H1 (cell line): ENCODE measurements around the gene PRODH. TPM values are rescaled to one million over a fixed set of nuclear protein-coding genes. Genes with fewer than 3 reads are reported as not detected.
"Not testable (repeated sequence)": the region's sequence is repeated elsewhere in the genome, so short reads cannot be mapped to it uniquely, and the experiment has no call there.

Experiments
- CTCF ChIA-PET: fragments of 300-600 bp; sonication (Branson Sonifier 250); formaldehyde crosslinking; loops from one replicate; lab custom pipeline; 2021; ENCODE audit not compliant: partially characterized antibody; lab: Charles Lee
- POLR2A ChIA-PET: fragments of 300-600 bp; sonication (Branson Sonifier 250); formaldehyde crosslinking; loops from one replicate; lab custom pipeline; 2021; ENCODE audit warnings: inconsistent platforms; ENCODE audit not compliant: partially characterized antibody; lab: Charles Lee
- DNase-seq, 2 experiments: peaks; one replicate each; pipeline versions ENCODE4 v3.0.0 to v3.0.0-alpha.2; 2010 to 2022; ENCODE audit warnings: low spot score in 2 of 2, low read depth in 1 of 2, mixed read lengths in 1 of 2
- FAIRE-seq: peaks from 2 replicates; lab custom pipeline; 2011; peaks lifted over from hg19 to GRCh38; lab: Jason Lieb, UNC
- H2AFZ ChIP-seq: 2 replicates; pipeline ENCODE4 v1.8.1; 2012; ENCODE audit warnings: low read length, inconsistent platforms
- H2AK5ac ChIP-seq: 2 replicates; pipeline ENCODE4 v1.6.1; 2013; ENCODE audit warnings: low read depth, low read length
- H2BK120ac ChIP-seq: replicated peaks from 2 replicates; pipeline ENCODE3; 2013; ENCODE audit warnings: low read depth, low read length, inconsistent platforms
- H2BK12ac ChIP-seq: 2 replicates; pipeline ENCODE4 v1.6.1; 2013; ENCODE audit warnings: low read depth, low read length
- H2BK15ac ChIP-seq: 2 replicates; pipeline ENCODE4 v1.6.1; 2013; ENCODE audit warnings: low read length
- H2BK20ac ChIP-seq: 2 replicates; pipeline ENCODE4 v1.6.1; 2013; ENCODE audit warnings: low read length
- H2BK5ac ChIP-seq: 2 replicates; pipeline ENCODE4 v1.6.1; 2013; ENCODE audit warnings: low read depth, low read length
- H3K14ac ChIP-seq: 2 replicates; pipeline ENCODE4 v1.6.1; 2013; ENCODE audit warnings: inconsistent platforms; ENCODE audit not compliant: insufficient read length
- H3K18ac ChIP-seq: 2 replicates; pipeline ENCODE4 v1.6.1; 2013; ENCODE audit warnings: low read length; ENCODE audit errors: extremely low read depth
- H3K23ac ChIP-seq: 2 replicates; pipeline ENCODE4 v1.6.1; 2013; ENCODE audit warnings: inconsistent platforms; ENCODE audit not compliant: insufficient read length
- H3K23me2 ChIP-seq: 2 replicates; pipeline ENCODE4 v1.6.1; 2013; ENCODE audit warnings: low read depth, low read length
- H3K27ac ChIP-seq: 2 replicates; pipeline ENCODE4 v1.6.1; 2011; ENCODE audit warnings: low read depth, low read length, inconsistent platforms
- H3K27me3 ChIP-seq, 4 experiments: replicated peaks in 1 of 4; 1 replicate in 1 of 4; 2 replicates in 3 of 4; pipeline versions ENCODE4 v1.6.1 to v1.8.1; 2011 to 2013; ENCODE audit warnings: low read length in 3 of 4, mild to moderate bottlenecking in 3 of 4, inconsistent platforms in 2 of 4, mixed read lengths in 2 of 4, moderate library complexity in 1 of 4; ENCODE audit not compliant: control insufficient read depth in 3 of 4, insufficient read depth in 3 of 4; ENCODE audit errors: extremely low read depth in 1 of 4
- H3K36me3 ChIP-seq, 4 experiments: 2 replicates each; pipeline versions ENCODE4 v1.6.1 to v1.8.1; 2011 to 2013; ENCODE audit warnings: mild to moderate bottlenecking in 4 of 4, low read length in 3 of 4, moderate library complexity in 2 of 4, control low read depth in 1 of 4, inconsistent platforms in 1 of 4; ENCODE audit not compliant: insufficient read depth in 4 of 4, control insufficient read depth in 2 of 4
- H3K4ac ChIP-seq: replicated peaks from 2 replicates; pipeline ENCODE3; 2013; ENCODE audit warnings: low read length, low read depth, mixed read lengths, inconsistent platforms; ENCODE audit not compliant: insufficient read length
- H3K4me1 ChIP-seq, 4 experiments: replicated peaks in 1 of 4; 1 replicate in 1 of 4; 2 replicates in 3 of 4; pipeline versions ENCODE4 v1.6.1 to v1.8.1; 2011 to 2013; ENCODE audit warnings: low read length in 3 of 4, inconsistent platforms in 2 of 4, mixed read lengths in 1 of 4; ENCODE audit not compliant: insufficient read depth in 4 of 4, control insufficient read depth in 3 of 4
- H3K4me2 ChIP-seq, 2 experiments: 2 replicates each; pipeline versions ENCODE4 v1.6.1 to v1.8.1; 2011 to 2013; ENCODE audit warnings: low read depth in 2 of 2, low read length in 2 of 2, control low read depth in 1 of 2, inconsistent platforms in 1 of 2, mild to moderate bottlenecking in 1 of 2; ENCODE audit not compliant: insufficient read depth in 1 of 2
- H3K4me3 ChIP-seq, 4 experiments: fragments of 200-600, 300-600 bp in 1 of 4; sonication (generic), shearing (Covaris generic), sonication (Bioruptor Twin) in 1 of 4; 2 replicates each; pipeline versions ENCODE4 v1.5.1 to v1.8.1; 2011 to 2016; ENCODE audit warnings: low read length in 4 of 4, low read depth in 3 of 4, control low read depth in 2 of 4, inconsistent platforms in 2 of 4, mild to moderate bottlenecking in 2 of 4, mixed read lengths in 1 of 4, moderate library complexity in 1 of 4; ENCODE audit not compliant: insufficient read depth in 2 of 4; ENCODE audit errors: extremely low read depth in 1 of 4
- H3K56ac ChIP-seq: replicated peaks from 2 replicates; pipeline ENCODE3; 2013; ENCODE audit warnings: low read depth, mild to moderate bottlenecking, mixed read lengths, low read length, inconsistent platforms; ENCODE audit not compliant: insufficient read length
- H3K79me1 ChIP-seq: 2 replicates; pipeline ENCODE4 v1.6.1; 2013; ENCODE audit warnings: low read depth, low read length, control low read depth
- H3K79me2 ChIP-seq, 2 experiments: 2 replicates each; pipeline versions ENCODE4 v1.6.1 to v1.8.1; 2012 to 2013; ENCODE audit warnings: low read length in 2 of 2, mild to moderate bottlenecking in 2 of 2, inconsistent platforms in 1 of 2; ENCODE audit not compliant: insufficient read depth in 2 of 2, control insufficient read depth in 1 of 2
- H3K9ac ChIP-seq, 4 experiments: replicated peaks in 1 of 4; 1 replicate in 1 of 4; 2 replicates in 3 of 4; pipeline versions ENCODE4 v1.6.1 to v1.8.1; 2011 to 2013; ENCODE audit warnings: low read depth in 3 of 4, low read length in 3 of 4, control low read depth in 2 of 4, mild to moderate bottlenecking in 2 of 4, moderate library complexity in 2 of 4, inconsistent platforms in 1 of 4; ENCODE audit errors: extremely low read depth in 1 of 4
- H3K9me3 ChIP-seq, 2 experiments: 2 replicates each; pipeline versions ENCODE4 v1.6.1 to v1.8.1; 2012 to 2013; ENCODE audit warnings: mild to moderate bottlenecking in 2 of 2, moderate library complexity in 2 of 2, control low read depth in 1 of 2, inconsistent platforms in 1 of 2, low read depth in 1 of 2, low read length in 1 of 2, mixed read lengths in 1 of 2; ENCODE audit not compliant: insufficient read depth in 2 of 2
- H4K20me1 ChIP-seq, 2 experiments: replicated peaks in 1 of 2; 2 replicates each; pipeline versions ENCODE3 to v1.8.1; 2011 to 2013; ENCODE audit warnings: inconsistent platforms in 2 of 2, low read length in 2 of 2, mild to moderate bottlenecking in 1 of 2; ENCODE audit not compliant: insufficient read depth in 2 of 2, control insufficient read depth in 1 of 2
- H4K5ac ChIP-seq: 2 replicates; pipeline ENCODE4 v1.6.1; 2013; ENCODE audit warnings: low read length, low read depth, mixed read lengths, inconsistent platforms; ENCODE audit not compliant: insufficient read length
- H4K8ac ChIP-seq: 2 replicates; pipeline ENCODE4 v1.8.0; 2013; ENCODE audit warnings: mild to moderate bottlenecking, moderate library complexity, low read length, inconsistent platforms; ENCODE audit not compliant: insufficient read depth; ENCODE audit errors: extremely low read depth
- H4K91ac ChIP-seq: replicated peaks from 2 replicates; pipeline ENCODE3; 2013; ENCODE audit warnings: low read length, mixed read lengths, inconsistent platforms; ENCODE audit not compliant: insufficient read length
- WGBS, 2 experiments: shearing (Covaris generic) in 1 of 2; methylation state at CpG; one replicate each; pipeline versions ENCODE4 v1.1.6 to v1.1.7; 2013 to 2015; ENCODE audit warnings: low lambda C conversion rate in 2 of 2, mixed read lengths in 2 of 2, inconsistent platforms in 1 of 2, low coverage in 1 of 2, missing lambda C conversion rate in 1 of 2; ENCODE audit not compliant: insufficient replicate concordance in 2 of 2, insufficient coverage in 1 of 2, insufficient read length in 1 of 2; ENCODE audit errors: extremely low coverage in 1 of 2, missing lambda C conversion rate in 1 of 2; 5-methylcytosine and 5-hydroxymethylcytosine counted together
- polyA plus RNA-seq, 7 experiments: library from polyadenylated mRNA; depleted of rRNA in 3 of 7; stranded (reverse) in 5 of 7; unstranded in 2 of 7; fragments of >200 nt in 5 of 7; fragments of 200-250 nt in 2 of 7; gene quantifications; 1 replicate in 5 of 7; 2 replicates in 1 of 7; 4 replicates in 1 of 7; pipeline versions ENCODE4 v1.2.1 to v1.2.3, GENCODE V29; 2011 to 2013; ENCODE audit warnings: missing spikeins in 2 of 7, mixed read lengths in 2 of 7
- total RNA-seq: library from RNA; stranded (reverse); fragmentation: NEBNext Ultra II Directional; extraction: Animal tissue kit (Norgen Biotek cat#: 25700); gene quantifications from 2 replicates; pipeline ENCODE4 v1.2.1, GENCODE V29; 2021

PRODH gene
- total and polyA plus RNA-seq, 2 of the 8 experiments (the other 6 are each of a cell fraction or from before 2014, with no cell fraction given) = 27.6 to 45.6 TPM

DNA sequence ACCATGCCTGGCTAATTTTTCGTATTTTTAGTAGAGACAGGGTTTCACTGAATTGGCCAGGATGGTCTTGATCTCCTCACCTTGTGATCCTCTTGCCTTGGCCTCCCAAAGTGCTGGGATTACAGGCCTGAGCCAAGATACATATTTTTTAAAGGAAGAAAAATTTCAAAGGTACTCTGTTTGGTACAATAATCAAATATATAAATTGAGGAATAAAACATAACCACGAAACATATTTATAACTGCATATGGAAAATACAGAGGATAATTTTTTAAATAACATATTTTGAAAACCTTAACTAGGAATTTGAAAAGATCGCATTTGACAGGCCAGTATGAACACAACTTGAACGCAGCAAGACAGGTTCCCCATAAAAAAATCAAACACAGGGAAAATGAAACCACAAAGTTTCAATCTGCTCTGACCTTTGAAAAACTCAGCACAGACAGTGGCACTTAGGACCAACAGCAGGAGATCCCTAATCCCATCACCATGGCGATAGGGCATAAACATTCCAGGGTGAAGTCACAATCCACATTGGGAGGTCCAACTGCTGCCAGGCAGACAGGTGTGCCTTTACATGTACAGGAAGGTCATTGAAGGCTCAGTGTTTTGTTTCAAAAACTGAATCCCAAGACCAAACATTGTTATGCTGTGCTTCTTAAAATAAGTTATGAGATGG is 45.4 kb downstream of the PRODH start:
- H3K36me3 ChIP-seq, H3K18ac ChIP-seq, DNase-seq, H3K4me1 ChIP-seq, H3K27ac ChIP-seq, H3K79me1 ChIP-seq, H4K8ac ChIP-seq, H3K14ac ChIP-seq, H3K4me2 ChIP-seq, H2BK120ac ChIP-seq, H3K4me3 ChIP-seq, H2BK5ac ChIP-seq, H4K20me1 ChIP-seq, H3K4ac ChIP-seq, H3K23me2 ChIP-seq, H2AK5ac ChIP-seq, H2BK20ac ChIP-seq, H2BK15ac ChIP-seq, H3K23ac ChIP-seq, H3K9ac ChIP-seq, H2AFZ ChIP-seq, H4K5ac ChIP-seq, H4K91ac ChIP-seq, H2BK12ac ChIP-seq, CTCF ChIA-PET, H3K9me3 ChIP-seq, H3K79me2 ChIP-seq, H3K56ac ChIP-seq, POLR2A ChIA-PET, H3K27me3 ChIP-seq: not testable (repeated sequence)
- FAIRE-seq = peak; percentile 100
- WGBS, 2 experiments = no CpG with 5 or more reads among the region's 5 CpGs
